GM18507 (cell line): ENCODE measurements around the gene SRL.

ENCODE experiments used
- DNase-seq: peaks from one replicate; pipeline ENCODE4 v3.0.0; 2011; ENCODE audit warnings: low read depth; ENCODE audit not compliant: insufficient read length; ENCODE audit errors: extremely low spot score
- FAIRE-seq: peaks from 2 replicates; lab custom pipeline; 2011; peaks lifted over from hg19 to GRCh38; lab: Jason Lieb, UNC

The SRL gene

DNA sequence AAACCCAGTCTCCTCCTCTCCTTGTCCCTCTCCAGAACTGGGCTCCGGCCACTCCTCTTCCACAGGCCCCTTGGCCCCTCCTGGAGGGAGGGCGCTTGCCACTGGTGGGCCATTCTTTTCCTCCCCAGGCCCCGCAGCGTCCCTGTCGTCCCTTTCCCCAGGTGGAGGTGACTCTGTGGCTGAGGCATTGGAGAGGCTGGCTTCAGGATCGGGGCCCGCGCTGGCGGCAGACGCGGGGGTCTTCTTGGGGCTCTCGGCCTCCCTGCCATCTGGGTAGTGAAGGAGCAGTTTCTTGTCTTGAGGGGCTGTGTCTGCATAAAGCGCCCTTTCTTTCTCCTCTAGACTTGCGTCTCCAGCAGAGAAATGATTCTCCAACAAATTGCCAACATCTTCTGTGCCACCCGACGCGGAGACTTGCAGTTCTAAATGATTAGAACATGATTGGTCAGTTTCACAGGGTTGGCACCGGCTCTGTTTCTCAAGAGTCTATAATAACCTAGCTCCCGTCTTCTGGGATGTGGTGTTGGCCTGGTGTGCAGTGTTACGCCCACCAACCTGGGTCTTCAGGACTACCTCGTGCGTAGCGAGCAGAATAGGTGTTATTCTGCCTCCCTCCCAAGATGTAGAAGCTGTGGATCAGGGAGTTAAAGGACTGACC is 34.1 kb downstream of the SRL start:
- no peak for FAIRE-seq
- no peak for DNase-seq

DNA sequence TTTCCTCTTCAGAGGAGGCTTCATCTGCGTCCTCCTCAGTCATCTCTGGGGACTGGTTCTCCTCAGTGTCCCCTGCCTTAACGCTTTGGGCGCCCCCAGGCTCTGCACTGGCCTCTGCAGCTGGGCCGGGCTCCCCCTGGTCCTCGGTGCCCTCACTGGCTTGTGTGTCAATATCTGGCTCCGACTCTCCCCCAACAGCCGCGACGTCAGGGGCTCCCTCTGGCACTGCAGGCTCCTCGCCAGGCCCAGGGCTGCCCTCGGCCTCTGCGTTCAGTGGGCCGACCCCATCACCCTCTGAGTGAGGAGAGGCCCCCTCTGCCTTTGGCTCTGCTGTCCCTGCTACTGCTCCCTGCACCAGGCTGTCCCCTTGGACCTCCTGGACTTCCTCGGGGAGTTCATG is 34.7 kb downstream of the SRL start:
- FAIRE-seq, result no peak
- DNase-seq, result no peak

DNA sequence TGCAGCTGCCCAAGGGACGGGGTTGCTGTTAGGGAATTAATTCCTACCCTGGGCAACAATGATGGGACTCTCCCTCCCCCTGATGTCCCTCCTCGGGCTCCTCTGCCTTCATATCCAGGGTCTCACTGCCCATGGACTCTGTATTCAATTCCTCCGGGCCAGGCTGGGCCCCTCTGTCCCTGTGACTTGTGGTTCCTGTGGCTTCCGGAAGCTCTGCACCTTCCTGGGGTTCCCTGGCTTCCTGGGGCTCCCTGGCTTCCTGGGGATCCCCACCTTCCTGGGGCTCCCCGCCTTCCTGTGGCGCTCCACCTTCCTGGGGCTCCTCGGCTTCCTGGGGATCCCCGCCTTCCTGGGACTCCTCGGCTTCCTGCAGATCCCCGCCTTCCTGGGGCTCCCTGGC is 35.2 kb downstream of the SRL start:
- FAIRE-seq (no peak), DNase-seq (no peak)

DNA sequence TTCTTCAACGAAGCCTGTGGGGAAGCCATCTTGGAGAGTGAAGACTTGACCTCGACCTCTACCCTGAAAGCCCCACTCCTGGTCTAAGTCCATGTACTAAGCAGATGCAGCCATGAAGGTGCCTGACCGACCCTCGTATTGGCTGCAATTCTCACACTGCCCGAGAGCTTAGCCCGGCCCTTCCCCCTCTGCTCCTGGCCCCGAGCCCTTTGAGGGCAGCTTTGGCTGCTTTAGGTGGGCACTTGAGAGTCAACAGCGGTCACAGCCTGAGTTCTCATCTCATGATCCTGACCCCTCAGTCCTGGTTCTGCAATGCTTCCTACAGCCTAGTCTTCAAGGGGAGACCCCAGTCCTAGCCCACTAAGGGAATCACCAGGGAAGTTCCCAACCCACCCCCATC is 35.9 kb downstream of the SRL start:
- FAIRE-seq (no peak), DNase-seq (no peak)

DNA sequence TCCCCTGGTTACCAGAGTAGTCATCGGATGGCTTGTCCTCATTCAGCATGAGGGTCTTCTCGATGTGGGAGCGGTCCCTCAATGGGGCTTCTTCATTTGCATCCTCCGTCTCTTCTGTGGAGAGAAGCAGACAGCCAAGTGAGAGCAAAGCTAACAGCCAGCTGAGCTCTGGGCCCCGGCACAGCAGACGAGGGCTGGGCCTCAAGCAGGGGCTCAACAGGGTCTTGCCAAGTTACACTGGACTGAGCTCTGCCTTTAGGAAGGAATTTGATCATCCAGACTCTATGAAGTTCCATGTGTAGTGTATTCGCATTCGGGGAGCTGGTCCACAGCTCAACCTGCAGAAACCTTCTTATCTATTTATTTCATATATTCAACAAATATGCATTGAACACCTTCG is 37.4 kb downstream of the SRL start:
- FAIRE-seq (no peak), DNase-seq (no peak)

DNA sequence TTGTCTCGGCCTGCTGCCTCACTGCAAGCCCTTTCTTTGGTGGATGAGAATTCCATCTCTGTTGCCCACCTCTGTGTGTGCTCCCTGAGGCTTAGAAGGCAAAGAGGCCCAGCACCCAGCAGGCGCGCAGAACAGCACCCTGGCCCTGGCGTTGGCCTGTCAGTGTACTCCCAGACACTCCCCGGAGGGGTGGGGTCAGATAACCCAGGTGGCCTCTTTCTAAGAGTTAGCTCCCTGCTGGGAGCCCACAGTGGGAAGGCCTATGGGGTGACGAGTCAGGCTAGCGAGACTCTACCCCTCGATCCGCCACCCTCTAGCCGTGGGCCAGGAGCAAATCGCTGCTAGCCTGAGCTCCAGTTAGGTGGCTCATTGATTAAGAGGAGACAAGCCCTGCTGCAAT is 38.1 kb downstream of the SRL start:
- FAIRE-seq (no peak), DNase-seq (no peak)

DNA sequence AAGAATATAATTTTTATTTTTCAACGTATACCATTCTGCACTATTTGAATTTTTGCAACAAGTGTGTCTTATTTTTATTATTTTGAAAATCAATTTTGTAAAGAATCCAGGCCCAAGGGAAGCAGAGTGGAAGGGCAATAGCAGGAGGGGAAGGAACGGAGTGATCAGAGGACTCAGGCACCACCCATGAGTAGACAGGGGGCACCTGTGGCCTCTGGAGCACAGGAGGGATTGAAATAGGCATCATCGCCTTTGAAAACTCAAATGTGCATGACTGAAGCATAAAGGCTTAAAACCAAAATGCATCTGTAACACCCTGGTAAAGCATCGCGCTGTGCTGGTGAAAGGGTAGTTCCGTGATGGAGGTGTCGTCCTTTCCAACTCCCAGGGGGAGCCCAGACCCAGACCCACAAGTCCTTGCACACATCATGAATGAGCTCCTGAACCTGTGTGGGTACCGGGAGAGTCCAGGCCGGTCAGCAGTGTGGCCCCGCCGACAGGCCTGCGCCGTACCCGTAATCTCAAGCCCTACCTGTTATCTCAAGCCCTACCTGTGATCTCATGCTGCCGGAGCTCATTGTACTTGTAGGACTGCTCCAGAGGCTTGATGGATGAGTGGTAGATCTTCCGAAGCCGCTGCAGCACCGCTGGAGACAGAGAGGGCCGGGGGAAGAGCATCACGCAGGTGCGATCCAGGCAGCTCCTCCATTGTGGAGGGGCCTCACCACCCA is 39.1 kb downstream of the SRL start:
- FAIRE-seq, result no peak
- no peak for DNase-seq

DNA sequence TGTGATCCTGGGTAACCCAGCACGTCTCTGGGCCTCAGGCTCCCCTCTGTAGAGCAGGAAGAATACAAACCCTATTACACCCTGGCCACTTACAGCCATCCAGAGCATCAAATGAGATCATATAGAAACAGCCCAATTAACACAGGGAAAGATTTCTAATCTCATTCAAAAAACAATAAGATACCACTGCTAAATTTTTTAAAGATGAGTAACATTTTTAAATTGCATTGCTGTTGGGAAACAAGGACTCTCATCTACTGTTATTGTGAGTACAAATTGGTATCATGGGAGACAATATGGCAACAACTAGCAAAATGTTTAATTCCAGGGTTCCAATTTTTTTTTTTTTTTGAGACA is 41.1 kb downstream of the SRL start:
- DNase-seq (no peak), FAIRE-seq (no peak)

DNA sequence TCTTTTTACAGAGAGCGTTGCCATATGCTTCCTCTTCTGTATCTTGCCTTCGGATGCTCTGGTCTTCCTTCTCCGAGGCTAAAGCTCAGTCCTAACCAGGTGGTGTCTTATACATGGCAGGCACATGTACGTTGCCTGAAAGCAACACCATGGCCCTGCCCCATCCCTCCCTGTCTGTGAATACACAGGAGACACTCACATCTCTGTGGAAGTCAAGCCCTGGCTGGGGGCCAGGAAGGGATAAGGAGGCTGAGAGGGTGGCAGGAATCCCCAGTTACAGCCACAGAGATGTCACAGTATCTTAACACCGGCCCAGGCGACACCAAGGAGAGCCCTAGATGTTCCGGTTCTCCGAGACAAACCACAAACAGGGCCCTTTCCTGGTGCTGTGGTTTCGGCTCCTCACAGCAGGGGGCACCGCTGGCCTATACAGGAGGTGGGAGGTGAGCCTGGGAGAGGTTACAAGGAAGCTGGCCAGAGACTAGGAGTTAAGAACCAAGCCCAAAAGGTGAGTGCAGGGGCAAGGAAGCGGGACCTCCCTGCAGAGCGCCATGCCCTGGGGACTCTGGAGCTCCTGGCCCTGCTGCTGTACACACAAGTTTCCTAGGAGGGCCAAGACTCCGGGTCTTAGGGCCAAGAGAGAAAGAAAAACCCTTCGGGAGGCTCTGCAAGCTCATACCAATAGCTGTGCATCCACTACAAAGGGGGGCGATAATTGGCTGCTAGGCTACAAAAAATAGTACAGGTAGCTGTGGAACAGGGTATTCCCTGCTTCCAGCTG is 41.7 kb downstream of the SRL start:
- DNase-seq (peak; percentile 15), FAIRE-seq (peak; percentile 31)

DNA sequence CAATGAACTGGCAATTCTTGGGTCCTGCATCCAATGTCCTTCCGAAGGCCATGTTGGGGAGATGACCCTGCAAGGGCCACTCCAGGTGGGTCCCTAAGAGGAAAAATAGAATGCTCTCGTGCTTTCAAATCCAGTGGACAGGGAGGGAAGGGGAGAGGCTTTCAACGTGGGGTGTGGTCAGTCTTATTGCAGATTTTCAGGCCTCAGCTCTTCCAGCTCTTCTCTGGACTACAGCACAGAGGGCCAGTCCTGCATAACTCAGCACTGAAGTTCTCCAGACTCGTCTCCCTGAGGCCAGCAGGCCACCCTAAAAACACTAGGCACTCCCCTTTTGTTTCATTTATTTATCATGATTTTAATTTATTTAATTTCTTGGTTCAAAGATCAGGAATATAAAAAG is 43.1 kb downstream of the SRL start:
- FAIRE-seq, result no peak
- no peak for DNase-seq

DNA sequence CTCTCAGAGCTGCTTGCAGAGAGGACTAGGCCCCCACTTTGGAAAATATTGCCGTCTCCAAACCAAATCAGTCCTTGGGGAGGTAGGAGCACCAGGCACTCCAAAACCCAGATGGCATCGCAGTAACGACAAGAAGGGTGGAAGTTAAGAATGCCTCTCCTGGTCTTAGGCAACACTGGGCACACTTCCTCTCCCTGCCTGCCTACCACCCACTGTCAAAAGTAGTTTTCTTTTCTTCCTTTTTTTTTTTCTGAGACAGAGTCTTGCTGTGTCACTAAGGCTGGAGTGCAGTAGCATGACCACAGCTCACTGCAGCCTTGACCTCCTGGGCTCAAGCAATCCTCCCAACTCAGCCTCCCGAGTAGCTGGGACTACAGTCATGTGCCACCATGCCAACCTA is 47.2 kb downstream of the SRL start:
- FAIRE-seq (no peak), DNase-seq (no peak)

DNA sequence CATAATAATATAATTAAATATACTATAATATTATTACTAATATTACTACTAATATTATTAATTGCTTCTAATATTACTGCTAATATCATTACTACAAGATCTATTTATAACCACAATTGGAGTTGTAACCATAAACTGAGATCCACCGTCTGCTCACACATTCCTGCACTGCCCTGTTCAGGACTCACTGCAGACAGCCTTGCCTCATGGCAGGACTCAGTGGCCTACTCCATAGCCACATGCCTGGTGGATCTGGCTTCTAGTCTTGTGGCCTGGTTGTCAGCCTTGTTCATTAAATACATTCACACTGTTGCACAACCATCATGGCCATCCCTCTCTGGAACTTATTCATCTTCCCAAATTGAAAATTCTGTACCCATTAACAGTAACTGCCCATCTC is 48.0 kb downstream of the SRL start:
- DNase-seq (no peak), FAIRE-seq (no peak)

DNA sequence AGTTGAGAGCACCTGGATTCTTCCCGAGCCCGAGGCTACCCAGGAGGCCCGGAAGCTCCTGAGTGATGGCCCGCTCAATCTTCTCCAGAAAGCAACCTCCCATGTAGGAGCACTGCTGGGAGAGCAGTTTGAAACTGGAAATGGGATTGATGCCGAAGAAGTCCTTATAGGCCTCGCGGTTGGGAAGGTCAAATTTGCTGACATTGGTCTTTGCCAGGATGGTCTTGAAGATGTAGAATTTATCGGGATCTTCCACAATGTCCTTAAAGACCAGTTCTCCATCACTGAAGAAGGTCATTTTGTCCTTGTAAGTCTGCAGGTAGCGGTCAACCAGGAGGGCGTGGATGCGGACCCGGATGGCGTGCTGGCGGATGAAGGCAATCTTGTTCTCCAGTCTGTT is 49.7 kb downstream of the SRL start:
- DNase-seq, result no peak
- no peak for FAIRE-seq

DNA sequence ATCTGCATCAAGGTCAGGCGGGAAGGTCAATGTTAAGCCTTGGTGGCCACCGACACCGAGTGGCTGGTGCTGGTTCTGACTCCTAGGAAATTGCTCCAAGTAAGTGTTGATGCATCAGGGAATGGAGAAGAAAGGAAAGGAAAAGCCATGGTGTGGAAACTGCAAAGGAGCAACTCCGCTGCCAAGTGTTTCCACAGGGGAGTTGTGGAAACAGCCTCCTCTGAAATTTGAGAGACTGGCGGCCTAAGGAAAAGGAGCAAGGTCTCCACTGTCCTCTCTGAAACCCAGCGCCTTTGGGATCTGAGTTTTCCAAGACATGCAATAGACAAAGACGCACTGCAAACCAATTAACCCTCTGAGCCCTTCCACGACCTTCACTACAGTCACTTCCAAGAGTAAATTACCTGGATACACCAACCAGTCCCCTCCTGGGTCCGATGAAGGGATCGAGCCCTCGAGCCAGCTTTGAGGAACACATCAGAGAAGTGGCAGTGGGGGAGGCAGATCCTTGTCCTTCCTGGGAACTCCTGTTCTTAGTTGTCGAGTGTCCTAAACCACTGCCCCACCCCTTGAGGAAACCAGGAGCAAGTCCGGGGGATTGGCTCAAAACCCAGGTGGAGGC is 51.1 kb downstream of the SRL start:
- no peak for FAIRE-seq

DNA sequence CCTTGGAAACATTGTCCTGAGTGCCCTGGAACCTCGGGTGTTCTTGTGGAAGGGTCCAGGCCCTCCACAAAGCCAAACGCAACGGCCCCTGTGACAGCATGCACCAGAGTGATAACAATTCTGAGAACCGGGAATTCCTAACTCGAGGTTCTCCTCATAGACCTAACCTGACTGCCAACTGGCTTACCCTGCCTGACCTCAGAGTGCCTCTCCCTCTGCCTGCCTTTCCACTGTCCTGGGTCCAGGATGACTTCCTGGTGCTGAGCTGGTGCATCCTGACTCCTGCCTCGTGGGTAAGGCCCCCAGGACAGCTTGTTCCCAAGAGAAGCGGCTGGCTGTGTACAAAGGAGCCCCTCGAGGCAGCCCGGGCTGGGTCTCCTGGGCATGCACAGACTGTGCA is 51.8 kb downstream of the SRL start:
- FAIRE-seq (no peak), DNase-seq (no peak)

More for the DNA sequence above, 51.1 kb downstream of the SRL start:
- no peak for DNase-seq

DNA sequence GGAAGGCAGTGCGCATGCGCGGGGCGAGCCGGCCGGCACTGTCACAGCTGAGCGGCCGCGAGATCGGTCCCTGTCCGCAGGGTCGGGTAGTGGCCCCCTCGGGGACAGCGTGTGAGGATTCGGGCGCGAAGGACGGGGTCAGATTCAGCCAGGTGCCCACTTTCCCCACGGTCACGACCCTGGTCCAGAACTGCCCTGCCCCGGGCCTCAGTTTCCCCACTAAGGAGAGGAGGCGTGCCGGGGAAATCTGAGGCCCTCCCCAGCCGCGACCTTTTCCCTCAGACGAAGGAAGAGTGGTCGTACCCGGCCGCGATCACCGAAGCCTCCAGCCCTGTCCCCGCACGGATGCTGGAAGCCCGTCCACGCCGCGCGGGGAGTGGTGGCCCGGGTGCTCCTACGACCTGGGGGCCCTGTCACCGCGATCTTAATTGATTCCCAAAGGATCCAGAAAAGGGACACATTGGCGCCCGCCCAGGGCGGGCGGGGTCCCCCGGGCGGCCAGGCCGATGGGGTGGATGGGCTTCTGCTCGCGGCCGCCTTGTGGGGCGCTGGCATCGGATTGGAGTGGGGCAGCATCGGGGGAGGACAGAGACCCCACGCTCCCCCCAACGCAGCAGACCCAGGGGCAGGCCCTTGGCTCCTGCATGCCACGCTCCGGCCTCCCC is 57.7 kb downstream of the SRL start:
- FAIRE-seq, result no peak
- DNase-seq, result no peak

DNA sequence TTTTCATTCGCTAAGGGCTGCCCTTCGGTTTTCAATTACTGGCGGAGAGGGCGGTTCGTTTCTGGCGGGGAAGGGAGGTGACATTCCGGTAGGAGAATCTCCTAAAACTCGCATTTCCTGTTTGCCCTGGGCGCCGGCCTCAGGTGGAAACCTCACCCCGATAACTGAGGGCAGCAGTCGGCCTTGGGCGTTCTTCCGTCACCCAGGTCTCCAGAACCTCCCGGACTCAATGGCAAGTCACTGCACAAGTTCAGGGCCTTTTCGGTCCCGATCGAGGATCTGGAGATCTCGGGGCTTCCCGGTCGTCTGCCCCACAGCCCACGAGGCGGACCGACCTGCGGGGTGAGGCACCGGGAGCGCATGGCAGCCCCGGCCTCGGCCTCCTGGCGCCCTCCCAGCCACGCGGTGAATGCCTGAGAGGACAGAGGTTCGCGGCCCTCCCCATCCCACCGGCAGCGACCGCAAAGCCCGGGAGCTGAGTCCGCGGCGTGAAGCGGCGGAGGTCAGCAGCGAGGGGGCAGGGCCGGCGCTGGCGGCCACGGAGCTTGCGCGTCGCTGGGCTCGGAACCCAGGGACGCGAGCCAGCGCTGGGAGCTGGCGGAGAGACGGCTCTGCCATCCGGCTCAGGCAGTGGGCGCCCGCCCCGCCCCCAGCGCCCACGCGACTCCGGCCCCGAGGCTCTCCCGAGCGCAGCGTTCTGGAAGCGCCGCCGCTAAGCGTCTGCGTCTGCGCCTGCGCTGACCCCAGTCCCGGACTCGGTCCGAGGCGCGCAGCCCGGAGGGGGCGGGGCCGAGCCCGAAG is 58.4 kb downstream of the SRL start:
- FAIRE-seq (peak; percentile 94), DNase-seq (peak; percentile 99)

DNA sequence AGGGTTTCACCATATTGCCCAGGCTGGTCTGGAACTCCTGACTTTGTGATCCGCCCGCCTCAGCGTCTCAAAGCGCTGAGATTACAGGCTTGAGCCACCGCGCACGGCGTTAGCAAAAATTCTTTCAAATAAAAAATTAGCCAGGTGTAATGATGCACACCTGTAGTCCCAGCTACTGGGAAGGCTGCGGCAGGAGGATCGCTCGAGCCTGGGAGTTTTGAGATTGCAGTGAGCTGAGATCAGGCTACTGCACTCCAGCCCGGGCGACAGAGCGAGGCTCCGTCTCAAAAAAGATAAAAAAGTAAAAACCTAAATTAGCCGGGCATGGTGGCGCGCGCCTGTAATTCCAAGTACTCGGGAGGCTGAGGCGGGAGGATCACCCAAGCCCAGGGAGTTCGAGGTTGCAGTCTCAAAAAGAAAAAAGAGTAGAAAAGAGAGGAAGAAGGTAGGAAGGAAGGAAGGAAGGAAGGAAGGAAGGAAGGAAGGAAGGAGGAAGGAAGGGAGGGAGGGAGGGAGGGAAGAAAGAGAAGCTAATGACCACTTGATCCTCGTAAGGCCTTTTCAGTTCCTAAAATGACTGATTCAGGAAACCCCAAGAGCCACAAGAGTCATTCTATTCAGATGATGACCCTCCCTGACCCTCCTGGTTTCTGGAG is 59.2 kb downstream of the SRL start:
- FAIRE-seq, result peak; percentile 90
- no peak for DNase-seq

DNA sequence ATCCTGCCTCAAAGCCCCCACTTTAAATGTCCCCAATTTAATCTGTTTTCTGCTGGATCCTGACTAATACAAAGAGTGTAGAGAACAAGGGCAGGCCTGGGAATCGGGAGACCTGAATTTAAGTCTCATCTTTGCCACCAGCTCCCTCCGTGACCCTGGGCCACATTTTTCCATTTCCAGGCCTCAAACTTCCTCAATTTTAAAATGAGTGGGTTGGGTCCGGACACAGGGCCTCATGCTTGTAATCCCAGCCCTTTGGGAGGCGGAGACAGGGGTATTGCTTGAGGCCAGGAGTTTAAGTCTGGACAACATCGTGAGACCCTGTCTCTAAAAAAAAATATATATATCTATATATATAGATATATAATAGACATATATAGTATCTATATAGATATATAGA is 61.4 kb downstream of the SRL start:
- no peak for FAIRE-seq
- DNase-seq, result no peak
